Heart left ventricle (tissue), 13 donors: Measurements from ENCODE around the gene KANK3.

ENCODE experiments used
- CTCF ChIP-seq, 12 donors: fragments of 200-600 bp; sonication (generic) in 4 of 12; IDR thresholded peaks; one replicate each; pipeline versions ENCODE4 v1.5.0 to v1.8.0; 2018 to 2022; ENCODE audit warnings: antibody characterized with exemption in 12 of 12, mild to moderate bottlenecking in 5 of 12
- POLR2A ChIP-seq, 2 donors: fragments of 450-650 bp; IDR thresholded peaks; one replicate each; pipeline ENCODE4 v1.6.1; 2017; ENCODE audit warnings: antibody characterized with exemption in 2 of 2, mild to moderate bottlenecking in 2 of 2, moderate library complexity in 2 of 2
- donor health status: ischemic (EF 13 %, LVEDD 7.1; RV severe dilation, severe dysfunction).
- donor health status: DM: no; HTN: yes; CAD: no.
- donor health status: DM: no; HTN: no; CAD: no.
- donor health status: ischemic (EF 25% LVEDD 6.9; RV normal size, moderate dysfunction).
- donor health status: ischemic (EF 25% LVEDD 5.7; RV mildly dilated, moderate dysfunction).
- donor health status: ischemic (EF 35%, LVEDD 5.7; RV mildly dilated, moderate dysfunction).
- donor health status: nonischemic (EF 11% LVEDD 7.7; RV severe dilation, severe dysfunction).
- donor health status: DM: yes; HTN: yes; CAD: no.
- donor health status: PGD.
- donor health status: ischemic (EF 29% LVEDD 5.4; RV normal size, mild dysfunction).
- donor health status: nonischemic (EF 23%, LVEDD 6.1; RV moderate dilation, normal function).

DNA sequence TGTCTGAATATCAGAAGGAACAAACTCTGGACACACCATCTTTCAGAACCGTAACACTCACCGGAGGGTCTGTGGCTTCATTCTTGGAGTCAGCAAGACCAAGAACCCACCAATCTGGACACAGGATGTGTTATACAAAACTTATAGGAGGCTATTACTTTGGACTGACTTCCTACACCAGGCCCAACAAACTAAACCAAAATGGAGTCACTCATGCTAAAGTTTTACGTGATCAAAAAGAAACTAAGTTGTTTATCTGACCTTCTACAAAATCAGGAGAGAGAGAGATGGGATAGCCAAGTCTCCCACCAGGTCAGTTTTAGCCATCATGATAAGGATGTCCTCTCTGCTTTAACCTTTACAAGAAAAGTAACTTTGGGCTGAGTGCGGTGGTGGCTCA is 43.9 kb upstream of the KANK3 start:
- no peak for TF ChIP-seq CTCF (IDR thresholded peaks at IDR 0.05)
- no peak for TF ChIP-seq POLR2A (IDR thresholded peaks at IDR 0.05)
